ENCODE results near the gene UTY.

- TF ChIP-seq CTCF (IDR thresholded peaks at IDR 0.05): no peak
- no peak for TF ChIP-seq POLR2AphosphoS5 (IDR thresholded peaks at IDR 0.05)
Observed at GRCh38 chrY:13415556-13415955, 64.3 kb downstream of the UTY start.

Measured in breast epithelium (tissue), 3 donors.